Raji (cell line): ENCODE data around the gene ARTN.

Source experiments
- POLR2A ChIP-seq: IDR thresholded peaks from 2 replicates; pipeline ENCODE4 v1.6.1; 2011; ENCODE audit warnings: low read depth, low read length, control low read depth; ENCODE audit not compliant: insufficient read depth

The ARTN gene

GRCh38 chr1:43956234-43956633, 22.6 kb downstream of the ARTN start:
- TF ChIP-seq POLR2A = no peak

GRCh38 chr1:43957407-43958040, 23.9 kb downstream of the ARTN start:
- TF ChIP-seq POLR2A = no peak

GRCh38 chr1:43958351-43959255, 25.0 kb downstream of the ARTN start:
- no peak for TF ChIP-seq POLR2A

- TF ChIP-seq POLR2A = no peak
These were observed 27.2 kb downstream of the ARTN start for GRCh38 chr1:43960798-43961197.

GRCh38 chr1:43961692-43962091, 28.1 kb downstream of the ARTN start:
- TF ChIP-seq POLR2A = no peak

GRCh38 chr1:43962324-43962723, 28.7 kb downstream of the ARTN start:
- TF ChIP-seq POLR2A = no peak

- no peak for TF ChIP-seq POLR2A
These were observed 29.4 kb downstream of the ARTN start for GRCh38 chr1:43963006-43963405.

GRCh38 chr1:43963890-43964289, 30.3 kb downstream of the ARTN start:
- TF ChIP-seq POLR2A = no peak

GRCh38 chr1:43965316-43965715, 31.7 kb downstream of the ARTN start:
- no peak for TF ChIP-seq POLR2A

- no peak for TF ChIP-seq POLR2A
These were observed 34.8 kb downstream of the ARTN start for GRCh38 chr1:43968348-43968948.

GRCh38 chr1:43969416-43969745, 35.8 kb downstream of the ARTN start:
- TF ChIP-seq POLR2A = no peak

GRCh38 chr1:43969746-43970466, 36.3 kb downstream of the ARTN start, which contains the start of gene DPH2:
TSS of gene DPH2 (plus strand) at chr1:43970010. CDS start at chr1:43970176, 166 bp downstream.
- peak; percentile 75 for TF ChIP-seq POLR2A

GRCh38 chr1:43970502-43970901, 36.9 kb downstream of the ARTN start:
- no peak for TF ChIP-seq POLR2A

GRCh38 chr1:43970911-43971310, 37.3 kb downstream of the ARTN start:
- TF ChIP-seq POLR2A = no peak

GRCh38 chr1:43971336-43971980, 37.9 kb downstream of the ARTN start:
- no peak for TF ChIP-seq POLR2A
